HG03039 (cell line): ENCODE results near the gene NDUFS3.
A peak's percentile ranks its signal among the peaks of the same experiment; 100 is the strongest.

ENCODE experiments used
- ATAC-seq: cut with Tn5 transposase; IDR thresholded peaks from one replicate; pipeline ENCODE4 v1.9.1; 2021; ENCODE audit warnings: mild to moderate bottlenecking, moderate library complexity; ENCODE audit not compliant: unreplicated experiment

NDUFS3 gene

GRCh38 chr11:47589584-47589976, 10.7 kb downstream of the NDUFS3 start:
- no peak for ATAC-seq

- ATAC-seq, result no peak
Observed at GRCh38 chr11:47589977-47590861, 11.3 kb downstream of the NDUFS3 start.

GRCh38 chr11:47591764-47592163, 12.9 kb downstream of the NDUFS3 start:
- no peak for ATAC-seq

DNA sequence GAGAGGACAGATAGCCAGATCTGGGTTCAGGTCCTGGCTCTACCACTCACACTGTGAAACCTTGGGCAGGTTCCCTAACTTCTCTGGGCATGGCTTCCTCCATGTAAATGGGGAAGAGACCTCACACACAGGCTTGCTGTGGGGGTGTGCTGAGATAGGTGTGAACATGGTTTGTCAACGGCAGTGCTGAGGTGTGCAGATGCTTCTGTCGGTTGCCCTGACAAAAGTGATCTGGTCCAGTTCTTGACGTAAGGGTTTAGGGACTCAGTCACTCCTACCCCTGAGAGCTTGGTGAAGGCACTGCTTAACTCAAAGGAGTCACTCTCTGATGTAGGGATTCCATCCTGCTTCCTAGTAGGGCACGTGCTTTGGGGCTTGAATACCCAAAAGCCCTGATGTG, 13.4 kb downstream of the NDUFS3 start:
- no peak for ATAC-seq

DNA sequence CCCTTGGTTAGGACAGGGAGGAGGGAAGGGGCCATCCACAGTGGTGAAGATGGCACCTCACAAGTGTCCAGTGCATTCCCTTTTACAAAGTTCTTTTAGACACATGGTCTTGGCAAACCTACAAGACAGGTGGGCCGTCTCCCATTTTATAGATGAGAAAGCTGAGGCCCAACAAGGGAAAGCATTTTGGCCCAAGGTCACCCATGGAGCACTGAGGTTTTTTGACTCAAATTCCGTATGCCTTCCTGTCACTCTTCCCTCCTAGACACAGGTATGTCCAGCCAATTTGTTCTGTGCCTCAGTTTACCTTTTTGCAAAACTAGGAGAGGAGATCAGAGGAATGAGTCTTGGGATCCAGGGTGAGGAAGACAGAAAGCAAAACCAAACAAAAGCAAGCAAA, 14.1 kb downstream of the NDUFS3 start:
- no peak for ATAC-seq

- ATAC-seq, result no peak
Observed at GRCh38 chr11:47593492-47593933, 14.6 kb downstream of the NDUFS3 start.

- ATAC-seq, result no peak
Observed at GRCh38 chr11:47593934-47594855, 15.3 kb downstream of the NDUFS3 start, which contains the start of gene C1QTNF4. TSS of gene C1QTNF4 (minus strand) at chr11:47594411. CDS start at chr11:47590810, 3,601 bp downstream.

GRCh38 chr11:47595029-47595428, 16.2 kb downstream of the NDUFS3 start:
- ATAC-seq, result no peak

DNA sequence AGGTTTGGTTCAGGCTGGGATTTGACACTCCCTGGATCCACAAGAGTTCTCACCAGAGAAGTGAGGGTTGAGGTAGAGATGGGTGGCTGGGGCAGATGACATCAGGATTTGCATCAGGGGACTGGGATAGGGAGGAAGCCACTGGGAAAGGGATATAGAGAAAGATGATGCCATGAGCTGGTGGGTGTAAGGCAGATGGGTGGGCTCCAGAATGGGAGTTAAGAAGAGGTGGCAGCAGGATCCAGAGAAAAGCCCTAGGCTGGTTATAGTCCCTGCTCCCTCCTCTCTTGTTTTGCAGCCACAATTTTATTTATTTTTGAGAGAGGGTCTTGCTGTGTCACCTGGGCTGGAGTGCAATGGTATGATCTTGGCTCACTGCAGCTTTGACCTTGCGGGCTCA, 17.1 kb downstream of the NDUFS3 start:
- ATAC-seq, result no peak

DNA sequence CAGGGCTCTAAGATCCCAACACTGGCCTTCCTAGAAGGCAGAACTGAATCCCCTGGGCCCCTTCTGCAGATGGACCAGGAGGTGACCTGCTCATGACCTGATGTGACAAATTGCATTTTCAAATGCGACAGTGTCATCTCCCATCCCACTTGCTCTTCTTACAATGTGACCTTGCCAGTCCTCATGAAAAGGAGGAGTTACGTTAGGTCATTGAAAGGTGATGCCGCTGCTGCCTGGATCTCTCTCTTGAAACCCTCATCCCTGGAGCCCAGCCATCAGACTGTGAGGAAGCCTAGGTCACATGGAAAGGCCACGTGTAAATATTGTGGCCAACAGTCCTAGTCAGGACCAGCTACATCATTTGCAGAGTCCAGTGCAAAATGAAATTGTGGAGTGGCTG, 21.0 kb downstream of the NDUFS3 start:
- no peak for ATAC-seq

- ATAC-seq, result no peak
Observed at GRCh38 chr11:47603295-47603694, 24.4 kb downstream of the NDUFS3 start.

DNA sequence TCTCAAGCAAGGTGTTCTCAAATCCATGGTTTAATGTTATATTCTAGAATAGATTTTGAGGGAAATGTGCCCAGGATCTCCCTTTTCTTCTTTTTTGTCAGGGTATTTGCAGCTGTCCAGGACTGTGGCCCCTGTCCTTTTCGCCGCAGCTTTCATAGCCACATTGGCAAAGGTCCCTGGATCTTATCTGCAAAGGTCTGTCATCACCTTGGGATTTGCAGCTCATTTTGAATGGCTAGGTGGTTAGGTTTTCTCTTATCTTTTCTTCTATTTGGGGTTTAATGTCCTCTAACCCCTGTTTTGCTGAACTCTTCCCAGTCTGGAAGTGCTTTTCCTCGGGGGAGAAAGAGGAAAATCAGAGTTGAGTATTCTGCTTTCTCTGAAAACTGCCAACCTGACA, 27.0 kb downstream of the NDUFS3 start:
- no peak for ATAC-seq

DNA sequence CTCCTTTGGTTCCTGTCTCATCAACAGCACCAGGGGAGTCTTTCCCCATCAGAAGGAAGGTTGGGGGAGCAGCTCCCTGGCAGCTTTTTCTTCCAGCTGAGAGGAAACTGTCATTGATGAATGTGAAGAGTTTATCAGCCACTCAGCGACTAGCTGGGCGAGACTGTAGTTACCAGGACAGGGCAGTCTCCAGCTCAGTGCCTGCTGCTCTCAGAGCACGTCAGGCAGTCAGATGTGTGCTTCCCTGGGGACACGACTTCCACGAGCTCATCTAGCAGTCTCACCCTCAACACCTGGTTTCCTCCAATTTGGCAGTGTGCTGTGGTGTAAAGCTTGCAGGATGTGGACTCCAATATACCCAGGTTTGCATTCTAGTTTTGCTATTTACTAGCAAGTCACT, 27.9 kb downstream of the NDUFS3 start:
- no peak for ATAC-seq

DNA sequence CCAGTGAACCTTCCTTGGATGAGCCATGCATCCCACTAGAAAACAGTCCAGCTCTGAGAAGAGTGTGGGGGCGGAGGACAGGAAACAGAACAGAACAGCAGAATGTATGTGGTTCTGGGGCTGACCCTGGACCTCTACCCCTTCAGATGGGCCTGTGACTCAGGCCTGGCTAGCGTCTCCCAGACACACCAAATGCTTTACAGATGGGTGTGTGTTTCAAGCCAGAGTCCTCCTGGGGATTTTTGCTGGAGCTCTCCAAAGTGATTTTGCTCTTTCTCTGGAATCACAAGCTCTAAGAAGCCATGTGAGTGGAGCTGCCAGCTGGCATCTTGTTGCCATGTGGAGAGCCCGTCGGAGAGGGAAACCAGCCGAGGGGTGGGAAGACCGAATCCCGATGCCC, 28.5 kb downstream of the NDUFS3 start:
- no peak for ATAC-seq

- no peak for ATAC-seq
Observed at GRCh38 chr11:47609675-47610074, 30.8 kb downstream of the NDUFS3 start.

GRCh38 chr11:47611348-47611794, 32.5 kb downstream of the NDUFS3 start:
- ATAC-seq, result peak; percentile 61

DNA sequence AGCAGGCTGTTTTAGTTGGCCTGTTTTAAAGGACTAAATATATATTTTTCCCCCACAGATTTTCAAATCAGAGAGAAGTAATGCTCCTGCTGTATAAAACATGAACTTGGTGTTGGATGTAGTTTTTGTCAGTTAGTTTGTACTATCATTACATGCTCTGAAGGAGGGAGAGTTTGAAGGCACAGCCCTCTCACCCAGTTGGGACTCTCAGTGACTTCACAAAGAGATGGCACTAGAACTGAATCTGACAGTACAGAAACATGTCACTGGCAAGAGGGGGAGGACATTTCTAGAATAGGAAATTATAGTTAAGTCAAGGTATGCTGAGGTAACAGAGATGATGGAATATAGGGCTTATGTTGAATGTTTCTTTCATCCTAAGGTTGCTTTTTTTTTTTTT, 36.4 kb downstream of the NDUFS3 start:
- no peak for ATAC-seq

DNA sequence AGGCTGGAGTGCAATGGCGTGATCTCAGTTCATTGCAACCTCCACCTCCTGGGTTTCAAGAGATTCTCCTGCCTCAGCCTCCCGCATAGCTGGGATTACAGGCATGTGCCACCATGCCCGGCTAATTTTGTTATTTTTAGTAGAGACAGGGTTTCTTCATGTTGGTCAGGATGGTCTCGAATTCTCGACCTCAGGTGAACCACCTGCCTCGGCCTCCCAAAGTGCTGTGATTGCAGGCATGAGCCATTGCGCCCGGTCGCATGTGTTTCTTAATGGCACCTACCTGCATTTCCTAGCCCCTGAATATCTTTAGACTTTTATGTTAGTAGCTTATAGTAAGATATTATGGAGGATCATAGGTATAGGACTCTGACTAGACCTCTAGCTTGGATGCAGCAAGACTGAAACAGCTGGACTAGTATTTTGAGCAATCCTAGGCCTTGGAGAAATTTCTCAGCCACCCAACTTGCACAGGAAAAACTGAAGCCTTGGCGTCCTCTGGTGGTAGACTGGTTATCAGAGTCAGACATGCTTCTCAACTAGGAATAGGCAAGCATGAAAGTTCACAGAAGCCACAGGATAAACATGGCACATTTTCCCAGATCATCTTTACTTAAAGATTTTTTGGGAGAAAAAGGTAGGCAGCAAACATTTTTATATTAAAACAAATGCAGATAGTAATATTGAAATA, 38.0 kb downstream of the NDUFS3 start:
- no peak for ATAC-seq

- no peak for ATAC-seq
Observed at GRCh38 chr11:47617417-47617809, 38.5 kb downstream of the NDUFS3 start.

- no peak for ATAC-seq
Observed at GRCh38 chr11:47620836-47621378, 42.0 kb downstream of the NDUFS3 start.

DNA sequence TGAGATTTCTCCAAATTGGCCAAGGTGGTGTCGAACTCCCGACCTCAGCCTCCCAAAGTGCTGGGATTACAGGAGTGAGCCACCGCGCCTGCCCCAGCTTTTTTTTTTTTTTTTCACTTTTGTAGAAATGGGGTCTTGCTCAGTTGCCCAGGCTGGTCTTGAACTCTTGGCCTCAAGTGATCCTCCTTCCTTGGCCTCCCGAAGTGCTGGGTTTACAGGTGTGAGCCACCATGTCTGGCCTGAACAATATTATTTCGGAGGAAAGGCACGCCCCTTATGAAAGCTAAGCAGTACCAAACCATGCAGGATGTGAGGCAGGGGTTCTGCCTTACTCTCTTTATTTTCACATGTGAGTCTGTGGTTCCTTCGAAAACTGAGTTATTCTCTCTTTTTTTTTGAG, 47.4 kb downstream of the NDUFS3 start:
- ATAC-seq, result no peak
